Fibroblast of lung (primary cell): Measurements from ENCODE around the gene USP37. TPM values are rescaled to one million over a fixed set of nuclear protein-coding genes. Genes with fewer than 3 reads are reported as not detected.

Experiments
- DNase-seq, 2 donors: peaks; one replicate each; pipeline versions ENCODE4 v3.0.0 to v3.0.0-alpha.2; 2010; ENCODE audit warnings: low read depth in 2 of 2
- H2AFZ ChIP-seq: 2 replicates; pipeline ENCODE4 v1.5.1; 2012; ENCODE audit warnings: low read length, control low read depth, inconsistent platforms
- H3K27ac ChIP-seq: 2 replicates; pipeline ENCODE4 v1.5.1; 2011; ENCODE audit warnings: low read length, control low read depth; ENCODE audit not compliant: insufficient read depth
- H3K27me3 ChIP-seq: 2 replicates; pipeline ENCODE4 v1.5.1; 2011; ENCODE audit warnings: mild to moderate bottlenecking, low read length; ENCODE audit not compliant: control insufficient read depth, insufficient read depth
- H3K36me3 ChIP-seq: 2 replicates; pipeline ENCODE4 v1.5.1; 2011; ENCODE audit warnings: low read length; ENCODE audit not compliant: control insufficient read depth, insufficient read depth
- H3K4me1 ChIP-seq: 2 replicates; pipeline ENCODE4 v1.5.1; 2011; ENCODE audit warnings: low read length; ENCODE audit not compliant: control insufficient read depth, insufficient read depth; ENCODE audit errors: extremely low read depth
- H3K4me2 ChIP-seq: 2 replicates; pipeline ENCODE4 v1.5.1; 2011; ENCODE audit warnings: low read length, control low read depth; ENCODE audit not compliant: insufficient read depth; ENCODE audit errors: extremely low read depth
- H3K4me3 ChIP-seq, 4 experiments: fragments of 200-600 bp in 1 of 4; sonication (generic) in 1 of 4; replicated peaks in 1 of 4; 2 replicates each; pipeline ENCODE4 v1.5.1; 2011 to 2016; ENCODE audit warnings: low read length in 4 of 4, low read depth in 3 of 4, mild to moderate bottlenecking in 3 of 4, control low read depth in 2 of 4, inconsistent platforms in 1 of 4, mixed read lengths in 1 of 4; ENCODE audit not compliant: insufficient read depth in 1 of 4; ENCODE audit errors: control extremely low read depth in 1 of 4
- H3K79me2 ChIP-seq: 2 replicates; pipeline ENCODE4 v1.5.1; 2012; ENCODE audit warnings: mild to moderate bottlenecking, low read length, inconsistent platforms; ENCODE audit not compliant: control insufficient read depth, insufficient read depth
- H3K9ac ChIP-seq: 2 replicates; pipeline ENCODE4 v1.5.1; 2011; ENCODE audit warnings: mild to moderate bottlenecking, low read length, control low read depth; ENCODE audit not compliant: insufficient read depth
- H3K9me3 ChIP-seq: 2 replicates; pipeline ENCODE4 v1.5.1; 2012; ENCODE audit warnings: low read depth, low read length; ENCODE audit not compliant: control insufficient read depth, insufficient read depth
- H4K20me1 ChIP-seq: 2 replicates; pipeline ENCODE4 v1.5.1; 2011; ENCODE audit warnings: low read length; ENCODE audit not compliant: control insufficient read depth, insufficient read depth; ENCODE audit errors: extremely low read depth
- EZH2 ChIP-seq: IDR thresholded peaks from 2 replicates; pipeline ENCODE4 v1.5.1; 2012; ENCODE audit warnings: low read length, control low read depth, mild to moderate bottlenecking; ENCODE audit errors: missing control alignments
- polyA plus RNA-seq, 2 donors: library from polyadenylated mRNA; depleted of rRNA in 1 of 2; stranded (reverse) in 1 of 2; unstranded in 1 of 2; fragments of >200 nt; gene quantifications; 2 replicates each; pipeline ENCODE4 v1.2.1, GENCODE V29; 2011 to 2012; ENCODE audit warnings: missing spikeins in 1 of 2
- total RNA-seq: library from RNA; depleted of rRNA; stranded (reverse); fragments of >200 nt; gene quantifications from 2 replicates; pipeline ENCODE4 v1.2.1, GENCODE V29; 2014
- TF ChIP-seq, protein P1 (sequence below), 2 donors: IDR thresholded peaks in 1 of 2; conservative IDR thresholded peaks in 1 of 2; 1 replicate in 1 of 2; 2 replicates in 1 of 2; pipeline ENCODE4 v1.5.1; 2011 to 2012; ENCODE audit warnings: low read length in 2 of 2, control low read depth in 1 of 2, inconsistent platforms in 1 of 2, low read depth in 1 of 2, mild to moderate bottlenecking in 1 of 2

The USP37 gene
- total and polyA plus RNA-seq, 2 donors (not counting 1 experiment from before 2014, with no cell fraction given): 4.6 to 8.3 TPM

DNA sequence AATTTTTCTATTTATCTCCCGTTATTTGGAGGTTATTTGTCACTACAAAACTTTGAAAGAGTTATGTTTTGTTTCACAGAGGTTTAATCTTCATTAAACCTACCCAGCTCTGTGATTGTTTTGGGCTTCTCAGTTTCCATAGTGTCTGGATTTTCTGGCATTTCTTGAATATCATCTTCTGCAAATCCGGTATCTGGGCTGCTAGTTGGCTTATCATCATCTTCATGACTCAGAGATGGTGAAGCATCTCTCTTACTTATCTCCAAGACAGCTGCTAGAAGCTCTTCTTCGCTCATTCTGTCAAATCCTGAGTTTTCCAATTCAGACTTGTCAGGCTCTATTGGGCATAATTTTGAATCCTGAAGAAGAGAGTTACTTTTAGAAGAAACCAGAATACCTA lies 93.6 kb downstream of the USP37 start:
- Histone ChIP-seq H2AFZ (no peak overlapping the region), H3K36me3 (peaks cover 1% of the 10 kb centered on the region), H3K27me3 (no peaks in the 10 kb centered on the region), H3K4me3 (no peak overlapping the region), H4K20me1 (no peaks in the 10 kb centered on the region), H3K9ac (no peak overlapping the region), H3K4me2 (no peak overlapping the region), H3K79me2 (no peaks in the 10 kb centered on the region), H3K27ac (no peak overlapping the region), H3K4me1 (no peaks in the 10 kb centered on the region), H3K9me3 (no peaks in the 10 kb centered on the region)
- DNase-seq: no peak
- TF ChIP-seq EZH2: no peak
- TF ChIP-seq, protein P1, sequence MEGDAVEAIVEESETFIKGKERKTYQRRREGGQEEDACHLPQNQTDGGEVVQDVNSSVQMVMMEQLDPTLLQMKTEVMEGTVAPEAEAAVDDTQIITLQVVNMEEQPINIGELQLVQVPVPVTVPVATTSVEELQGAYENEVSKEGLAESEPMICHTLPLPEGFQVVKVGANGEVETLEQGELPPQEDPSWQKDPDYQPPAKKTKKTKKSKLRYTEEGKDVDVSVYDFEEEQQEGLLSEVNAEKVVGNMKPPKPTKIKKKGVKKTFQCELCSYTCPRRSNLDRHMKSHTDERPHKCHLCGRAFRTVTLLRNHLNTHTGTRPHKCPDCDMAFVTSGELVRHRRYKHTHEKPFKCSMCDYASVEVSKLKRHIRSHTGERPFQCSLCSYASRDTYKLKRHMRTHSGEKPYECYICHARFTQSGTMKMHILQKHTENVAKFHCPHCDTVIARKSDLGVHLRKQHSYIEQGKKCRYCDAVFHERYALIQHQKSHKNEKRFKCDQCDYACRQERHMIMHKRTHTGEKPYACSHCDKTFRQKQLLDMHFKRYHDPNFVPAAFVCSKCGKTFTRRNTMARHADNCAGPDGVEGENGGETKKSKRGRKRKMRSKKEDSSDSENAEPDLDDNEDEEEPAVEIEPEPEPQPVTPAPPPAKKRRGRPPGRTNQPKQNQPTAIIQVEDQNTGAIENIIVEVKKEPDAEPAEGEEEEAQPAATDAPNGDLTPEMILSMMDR (conservative IDR thresholded peaks at IDR 0.05 in 1 of 2, IDR thresholded peaks at IDR 0.05 in 1 of 2; ENCODE audit: low read depth in 1 of 2, low read length in 2 of 2): no peak

DNA sequence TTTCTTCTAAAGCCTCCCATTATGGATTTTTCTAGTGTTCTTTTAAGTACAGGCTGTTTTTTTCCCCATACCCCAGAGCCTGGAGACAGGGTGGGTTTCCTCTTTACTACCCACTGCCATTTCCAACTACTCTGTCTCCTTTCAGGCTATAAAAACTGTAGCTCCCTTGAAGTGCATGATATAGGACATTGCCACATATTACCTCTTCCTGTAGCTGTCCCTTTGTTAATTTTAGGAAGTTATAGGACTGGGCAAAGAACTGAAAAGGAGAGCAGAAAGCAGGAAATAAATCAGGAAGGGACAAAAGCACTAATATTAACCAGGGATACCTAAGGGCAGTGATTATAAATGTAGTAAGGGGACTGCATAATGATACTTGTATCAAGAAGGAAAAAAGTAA lies 95.2 kb downstream of the USP37 start:
- Histone ChIP-seq H3K4me2 (no peak overlapping the region), H3K27me3 (no peaks in the 10 kb centered on the region), H3K4me3 (no peak overlapping the region), H3K36me3 (peaks cover 1% of the 10 kb centered on the region), H3K9me3 (no peaks in the 10 kb centered on the region), H3K9ac (no peak overlapping the region), H3K4me1 (no peaks in the 10 kb centered on the region), H3K27ac (no peak overlapping the region), H2AFZ (no peak overlapping the region), H3K79me2 (no peaks in the 10 kb centered on the region), H4K20me1 (no peaks in the 10 kb centered on the region)
- DNase-seq: no peak
- TF ChIP-seq, protein P1 (conservative IDR thresholded peaks at IDR 0.05 in 1 of 2, IDR thresholded peaks at IDR 0.05 in 1 of 2; ENCODE audit: low read depth in 1 of 2, low read length in 2 of 2): no peak
- no peak for TF ChIP-seq EZH2

DNA sequence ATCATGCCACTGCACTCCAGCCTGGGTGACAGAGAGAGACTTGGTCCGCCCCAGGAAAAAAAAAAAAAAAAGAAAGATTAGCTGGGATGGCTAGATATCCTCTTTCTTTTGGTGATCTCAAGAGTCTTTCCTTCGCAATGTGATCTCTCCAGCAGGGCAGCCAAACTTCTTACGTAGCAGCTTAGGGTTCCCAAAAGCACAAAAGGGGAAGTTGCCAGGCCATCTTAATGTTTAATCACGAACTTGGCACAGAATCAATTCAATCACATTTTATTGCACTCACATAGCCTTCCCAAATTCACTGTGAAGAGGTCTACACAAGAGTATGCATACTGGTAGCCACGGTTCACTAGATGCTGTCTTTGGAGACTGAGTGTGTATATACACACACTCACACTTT lies 96.2 kb downstream of the USP37 start:
- H3K4me2 ChIP-seq: no peak overlapping the region
- no peak overlapping the region for H3K9ac ChIP-seq
- H3K27ac ChIP-seq: no peak overlapping the region
- peaks cover 1% of the 10 kb centered on the region for H3K36me3 ChIP-seq
- H3K79me2 ChIP-seq: no peaks in the 10 kb centered on the region
- no peaks in the 10 kb centered on the region for H4K20me1 ChIP-seq
- no peak overlapping the region for H3K4me3 ChIP-seq
- H3K27me3 ChIP-seq: no peaks in the 10 kb centered on the region
- no peak for DNase-seq
- no peak overlapping the region for H2AFZ ChIP-seq
- H3K4me1 ChIP-seq: no peaks in the 10 kb centered on the region
- TF ChIP-seq EZH2: no peak
- TF ChIP-seq, protein P1 (conservative IDR thresholded peaks at IDR 0.05 in 1 of 2, IDR thresholded peaks at IDR 0.05 in 1 of 2; ENCODE audit: low read depth in 1 of 2, low read length in 2 of 2): no peak
- no peaks in the 10 kb centered on the region for H3K9me3 ChIP-seq
